Stimulated activated CD4-positive, alpha-beta T cell treated with anti-CD3 and anti-CD28 coated beads, Interleukin-2, amount 100 ng/mL, for 24 hours (primary cell): Measurements from ENCODE around the gene SRGN.
"Not testable (repeated sequence)": the region's sequence is repeated elsewhere in the genome, so short reads cannot be mapped to it uniquely, and the experiment has no call there.

Experiments
- DNase-seq, 2 donors: peaks; one replicate each; pipeline ENCODE4 v3.0.0-alpha.2; 2020

The SRGN gene

DNA sequence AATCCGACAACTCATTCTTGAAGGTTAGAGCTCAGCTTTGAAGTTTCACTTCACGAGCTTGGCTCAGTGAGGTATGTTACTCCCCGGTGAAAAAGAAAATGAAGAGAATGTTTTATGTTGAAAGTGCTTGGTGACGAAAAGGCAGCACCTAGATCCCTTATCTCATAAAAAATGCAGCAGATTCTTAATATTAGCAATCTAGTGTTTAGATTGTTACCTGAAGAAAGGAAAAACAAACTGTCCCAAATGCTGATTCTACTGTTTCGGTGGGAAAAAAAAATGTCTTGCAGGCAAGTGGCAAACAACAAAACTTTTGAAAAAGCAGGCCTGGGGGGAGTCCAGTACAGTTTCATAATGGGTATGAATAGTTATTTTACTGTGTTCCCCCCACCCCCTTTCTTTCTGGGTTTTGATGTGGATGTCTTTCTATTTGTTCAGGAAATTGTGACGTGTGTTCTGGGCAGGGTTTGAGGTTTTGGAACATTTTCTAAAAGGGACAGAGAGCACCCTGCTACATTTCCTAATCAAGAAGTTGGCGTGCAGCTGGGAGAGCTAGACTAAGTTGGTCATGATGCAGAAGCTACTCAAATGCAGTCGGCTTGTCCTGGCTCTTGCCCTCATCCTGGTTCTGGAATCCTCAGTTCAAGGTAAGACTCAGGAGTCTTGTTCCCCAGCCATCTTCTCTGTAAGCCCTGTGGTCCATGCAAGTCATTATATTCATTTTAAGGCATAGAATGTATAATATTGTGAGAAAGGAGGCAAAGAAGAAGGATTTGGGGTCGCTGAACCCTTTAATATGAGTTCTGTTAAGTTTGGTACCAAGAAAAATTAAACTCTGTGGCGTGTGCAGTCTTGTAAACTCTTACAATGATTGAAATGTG is at the start of gene SRGN:
TSS of gene SRGN (plus strand) at position 514 of the 881 bp plus-strand sequence. CDS start at position 569, 55 bp downstream.
- peak; percentile 66 to 79 for DNase-seq

GRCh38 chr10:69040904-69041303 is 47.0 kb upstream of the SRGN start:
- DNase-seq = not testable (repeated sequence)

DNA sequence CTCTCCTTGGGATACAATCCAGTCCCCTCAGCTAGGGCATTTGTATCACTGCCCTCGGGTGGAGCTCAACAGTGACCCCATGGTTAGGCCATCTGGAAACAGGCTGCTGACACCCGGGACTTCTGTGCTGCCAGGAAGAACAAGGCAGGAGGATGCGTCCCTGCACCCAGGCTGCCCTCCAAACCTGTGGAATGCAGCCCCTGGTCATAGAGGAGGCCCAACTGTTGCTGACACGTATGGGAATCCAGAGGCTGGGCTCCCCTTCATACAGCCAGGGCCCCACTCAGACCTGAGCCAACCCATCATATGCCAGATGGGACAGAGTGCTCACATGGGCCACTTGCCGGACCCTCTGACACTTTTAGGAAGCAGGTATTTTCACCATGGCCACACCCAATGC is 45.5 kb upstream of the SRGN start:
- no peak for DNase-seq

- DNase-seq = no peak
Observed at GRCh38 chr10:69042838-69043237, 45.1 kb upstream of the SRGN start.

- peak in 1 of 2 donors; percentile 39 for DNase-seq
Observed at GRCh38 chr10:69043931-69044531, 43.9 kb upstream of the SRGN start.

DNA sequence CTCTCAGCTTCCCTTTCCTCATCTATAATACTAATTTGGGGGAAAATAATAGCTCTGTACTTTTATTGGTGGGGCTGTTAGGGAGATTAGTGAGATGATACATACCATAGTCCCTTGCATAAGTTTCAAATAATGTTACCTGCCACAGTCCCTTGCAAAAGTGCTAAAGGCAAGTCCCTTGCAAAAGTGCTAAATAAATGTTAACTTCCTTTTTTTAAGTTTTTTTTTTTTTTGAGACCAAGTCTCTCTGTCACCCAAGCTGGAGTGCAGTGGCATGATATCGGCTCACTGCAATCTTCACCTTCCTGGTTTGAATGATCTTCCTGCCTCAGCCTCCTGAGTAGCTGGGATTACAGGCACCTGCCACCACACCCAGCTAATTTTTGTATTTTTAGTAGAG is 43.4 kb upstream of the SRGN start:
- no peak for DNase-seq

GRCh38 chr10:69045441-69046300 is 42.2 kb upstream of the SRGN start:
- DNase-seq = no peak

DNA sequence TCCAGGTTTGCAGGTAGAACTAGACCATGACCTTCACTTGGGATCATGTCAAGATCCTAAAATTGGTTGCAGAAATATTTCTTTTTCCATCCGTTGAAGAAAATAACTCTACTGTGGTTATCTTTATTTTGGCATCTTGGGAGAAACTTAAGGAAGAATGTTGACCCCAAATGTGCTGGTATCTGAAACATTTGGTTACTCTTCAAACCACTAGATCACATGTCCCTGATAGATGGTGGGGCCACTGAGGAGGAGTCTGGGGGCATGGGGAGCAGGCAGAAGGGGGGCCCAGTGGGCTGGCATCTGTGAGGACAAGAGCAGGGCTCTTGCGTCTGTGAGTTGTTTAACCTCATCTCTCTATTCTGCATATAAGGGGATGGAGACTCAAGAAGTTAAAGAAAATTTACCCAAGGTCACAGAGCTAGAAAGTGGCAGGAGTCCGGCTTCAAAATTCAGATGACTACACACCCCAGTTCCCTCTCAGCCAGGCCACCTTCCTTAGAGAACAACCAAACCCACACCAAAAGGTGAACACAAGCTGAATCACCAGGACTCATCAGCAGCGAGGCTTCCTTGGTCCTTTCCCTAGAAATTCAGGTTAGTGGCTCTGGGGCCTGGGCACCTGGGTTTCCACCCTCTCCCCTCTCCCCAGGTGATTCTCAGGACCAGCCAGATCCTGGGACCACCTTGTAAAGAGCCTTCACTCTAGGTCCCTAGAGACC is 40.6 kb upstream of the SRGN start:
- DNase-seq = no peak

- peak in 1 of 2 donors; percentile 58 for DNase-seq
Observed at GRCh38 chr10:69048103-69048502, 39.8 kb upstream of the SRGN start.

DNA sequence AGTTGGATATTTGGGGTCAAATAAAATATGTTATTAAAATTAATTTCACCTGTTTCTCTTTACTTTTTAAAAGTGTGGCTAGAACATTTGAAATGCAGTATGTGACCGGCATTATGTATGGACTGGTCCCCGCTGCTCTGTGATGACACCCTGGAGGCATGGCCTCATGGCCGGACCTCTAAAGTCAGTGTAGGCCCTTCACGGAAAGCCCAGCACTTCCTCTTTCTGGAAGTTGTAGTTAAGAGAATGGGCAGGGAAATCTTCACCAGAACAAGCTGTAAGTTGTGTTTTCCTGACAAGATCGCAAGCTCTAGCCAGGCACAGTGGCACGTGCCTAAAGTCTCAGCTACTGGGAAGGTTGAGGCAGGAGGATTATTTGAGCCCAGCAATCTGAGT is 38.3 kb upstream of the SRGN start:
- no peak for DNase-seq

GRCh38 chr10:69051303-69051702 is 36.6 kb upstream of the SRGN start:
- DNase-seq = no peak

GRCh38 chr10:69051710-69052487 is 36.0 kb upstream of the SRGN start:
- DNase-seq = no peak

- no peak for DNase-seq
Observed at GRCh38 chr10:69052736-69053135, 35.2 kb upstream of the SRGN start.

GRCh38 chr10:69055241-69055640 is 32.7 kb upstream of the SRGN start:
- no peak for DNase-seq

DNA sequence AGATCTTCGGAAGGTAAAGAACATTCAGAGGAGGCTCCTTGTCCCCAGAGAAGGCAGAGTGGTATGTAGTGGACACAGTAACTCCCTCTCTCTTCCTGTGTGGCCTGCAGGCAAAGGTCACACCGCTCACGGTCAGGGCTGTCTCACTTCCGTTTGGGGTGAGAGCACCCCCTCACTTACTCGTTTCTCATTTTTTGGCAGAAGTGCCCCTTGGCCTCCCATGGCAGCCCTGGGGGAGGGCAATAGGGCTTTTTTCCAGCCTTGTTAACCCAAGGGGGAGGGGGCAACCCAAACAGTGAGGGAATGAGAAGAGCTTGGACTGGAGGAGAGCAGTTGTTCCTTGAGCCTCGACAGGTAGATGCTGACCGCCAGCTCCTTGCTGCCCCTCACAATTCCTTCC is 31.8 kb upstream of the SRGN start:
- no peak for DNase-seq

GRCh38 chr10:69056536-69057260 is 31.2 kb upstream of the SRGN start:
- DNase-seq = no peak

DNA sequence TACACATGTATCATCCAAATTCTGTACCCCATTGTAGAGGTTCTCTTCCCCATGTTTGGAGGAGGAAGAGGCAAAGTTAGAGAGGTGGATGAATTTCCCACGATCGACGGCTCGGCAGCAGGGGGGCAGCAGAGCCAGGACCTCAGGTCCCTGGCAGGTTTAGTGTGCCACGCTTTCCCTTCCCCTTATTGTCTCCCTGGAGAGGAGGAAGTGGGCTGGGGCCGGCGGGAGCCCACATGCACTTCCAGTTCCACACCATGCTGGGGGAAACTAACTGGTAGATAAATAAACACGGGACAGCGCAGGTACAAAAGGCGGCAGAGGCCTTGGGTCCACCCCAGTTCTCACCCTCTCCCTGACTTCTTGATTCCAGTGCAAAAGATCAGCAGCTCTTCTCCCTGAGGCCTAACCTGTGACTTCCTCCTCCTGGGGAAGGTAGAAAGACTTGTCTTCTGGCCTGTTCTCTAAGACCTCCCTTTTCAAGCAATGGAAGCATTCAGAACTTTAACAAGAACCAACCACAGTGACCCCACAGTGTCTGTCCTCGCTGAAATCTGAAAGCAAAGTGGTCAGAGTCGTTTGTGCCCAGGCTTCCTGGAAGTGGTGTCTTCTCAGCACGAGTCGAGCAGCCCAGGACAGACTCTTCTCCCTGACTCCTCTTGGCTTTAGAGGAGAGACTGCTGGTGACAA is 30.5 kb upstream of the SRGN start:
- no peak for DNase-seq

- no peak for DNase-seq
Observed at GRCh38 chr10:69057951-69058297, 30.0 kb upstream of the SRGN start.

DNA sequence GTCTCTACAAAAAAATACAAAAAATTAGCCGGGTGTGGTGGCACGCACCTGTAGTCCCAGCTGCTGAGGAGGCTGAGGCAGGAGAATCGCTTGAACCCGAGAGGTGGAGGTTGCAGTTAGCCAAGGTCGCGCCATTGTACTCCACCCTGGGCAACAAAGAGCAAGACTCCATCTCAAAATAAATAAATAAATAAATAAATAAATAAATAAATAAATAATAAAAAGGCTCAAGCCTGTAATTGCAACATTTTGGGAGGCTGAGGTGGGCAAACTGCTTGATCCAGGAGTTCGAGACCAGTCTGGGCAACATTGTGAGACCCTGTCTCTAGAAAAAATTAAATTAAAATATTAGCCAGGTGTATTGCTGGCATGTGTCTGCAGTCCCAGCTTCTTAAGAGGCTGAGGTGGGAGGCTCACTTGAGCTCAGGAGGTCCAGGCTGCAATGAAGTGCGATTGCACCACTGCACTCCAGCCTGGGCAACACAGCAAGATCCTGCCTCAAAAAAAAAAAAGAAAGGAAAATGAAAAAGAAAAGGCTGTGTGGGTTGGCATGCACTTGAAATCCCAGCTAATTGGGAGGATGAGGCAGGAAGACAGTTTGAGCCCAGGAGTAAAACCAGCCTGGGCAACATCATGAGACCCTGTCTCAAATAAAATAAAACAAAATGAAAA is 27.6 kb upstream of the SRGN start:
- no peak for DNase-seq
